CD4-positive, alpha-beta memory T cell (primary cell): ENCODE measurements around the gene TOGARAM2. TPM values are rescaled to one million over a fixed set of nuclear protein-coding genes. Genes with fewer than 3 reads are reported as not detected.
A peak's percentile ranks its signal among the peaks of the same experiment; 100 is the strongest.

ENCODE experiments used
- CTCF ChIA-PET: fragments of 350-600 bp; sonication (Branson Sonifier 250); formaldehyde crosslinking; loops from one replicate; lab custom pipeline; 2021; ENCODE audit warnings: inconsistent platforms; ENCODE audit not compliant: partially characterized antibody; lab: Charles Lee
- POLR2A ChIA-PET: fragments of 350-600 bp; sonication (Branson Sonifier 250); formaldehyde crosslinking; loops from one replicate; lab custom pipeline; 2021; ENCODE audit not compliant: partially characterized antibody; lab: Charles Lee
- DNase-seq, 5 donors: peaks; one replicate each; pipeline versions ENCODE4 v3.0.0 to v3.0.0-alpha.2; 2020 to 2022; ENCODE audit warnings: mixed read lengths in 1 of 5
- H3K27ac ChIP-seq: one replicate; pipeline ENCODE4 v1.7.0; 2013; ENCODE audit warnings: low read depth, low read length
- H3K27me3 ChIP-seq: 2 replicates; pipeline ENCODE4 v1.7.0; 2013; ENCODE audit warnings: mild to moderate bottlenecking, low read length, moderate library complexity; ENCODE audit not compliant: insufficient read depth
- H3K36me3 ChIP-seq: 2 replicates; pipeline ENCODE4 v1.7.0; 2013; ENCODE audit warnings: mild to moderate bottlenecking, low read length, moderate library complexity; ENCODE audit not compliant: insufficient read depth
- H3K4me1 ChIP-seq: 2 replicates; pipeline ENCODE4 v1.7.0; 2013; ENCODE audit warnings: mild to moderate bottlenecking, low read length, moderate library complexity; ENCODE audit not compliant: insufficient read depth
- H3K4me3 ChIP-seq, 2 donors: one replicate each; pipeline ENCODE4 v1.7.0; 2013; ENCODE audit warnings: low read length in 2 of 2, mild to moderate bottlenecking in 1 of 2
- H3K9me3 ChIP-seq, 2 donors: one replicate each; pipeline ENCODE4 v1.7.0; 2013; ENCODE audit warnings: low read length in 2 of 2, control low read depth in 1 of 2; ENCODE audit not compliant: control insufficient read depth in 1 of 2
- H3K27ac Mint-ChIP-seq, 7 donors: one replicate each; pipeline ENCODE4 v1.8.0; 2020 to 2021; ENCODE audit warnings: mixed read lengths in 7 of 7, mild to moderate bottlenecking in 6 of 7, inconsistent platforms in 3 of 7, moderate library complexity in 3 of 7
- H3K27me3 Mint-ChIP-seq, 2 donors: one replicate each; pipeline ENCODE4 v1.8.0; 2020 to 2021; ENCODE audit warnings: mixed read lengths in 2 of 2
- H3K36me3 Mint-ChIP-seq, 2 donors: one replicate each; pipeline ENCODE4 v1.8.0; 2020 to 2021; ENCODE audit warnings: mixed read lengths in 2 of 2, inconsistent platforms in 1 of 2, mild to moderate bottlenecking in 1 of 2
- H3K4me1 Mint-ChIP-seq, 4 donors: one replicate each; pipeline ENCODE4 v1.8.0; 2020 to 2021; ENCODE audit warnings: mixed read lengths in 4 of 4, mild to moderate bottlenecking in 1 of 4
- H3K4me3 Mint-ChIP-seq, 8 donors: one replicate each; pipeline ENCODE4 v1.8.0; 2020 to 2021; ENCODE audit warnings: mixed read lengths in 8 of 8, mild to moderate bottlenecking in 7 of 8, moderate library complexity in 6 of 8, inconsistent platforms in 3 of 8
- H3K9me3 Mint-ChIP-seq, 8 donors: one replicate each; pipeline ENCODE4 v1.8.0; 2020 to 2021; ENCODE audit warnings: mixed read lengths in 8 of 8, mild to moderate bottlenecking in 5 of 8, inconsistent platforms in 3 of 8, moderate library complexity in 1 of 8
- intact Hi-C: fragments of 100-400 bp; cut with micrococcal nuclease; formaldehyde crosslinking; loops from one replicate; pipeline ENCODE4 v1.15.1; 2023
- polyA plus RNA-seq, 2 donors: library from polyadenylated mRNA; unstranded; fragments of 300-500 nt; fragmentation: Illumina TruSeq; gene quantifications; one replicate each; pipeline ENCODE4 v1.2.3, GENCODE V29; 2021
- total RNA-seq, 2 experiments: library from RNA; stranded (reverse); gene quantifications; one replicate each; pipeline ENCODE4 v1.2.3, GENCODE V29; 2021

TOGARAM2 gene
- total and polyA plus RNA-seq, 4 experiments from 2014 or later = 0.46 to 2.7 (median 1.7) TPM

DNA sequence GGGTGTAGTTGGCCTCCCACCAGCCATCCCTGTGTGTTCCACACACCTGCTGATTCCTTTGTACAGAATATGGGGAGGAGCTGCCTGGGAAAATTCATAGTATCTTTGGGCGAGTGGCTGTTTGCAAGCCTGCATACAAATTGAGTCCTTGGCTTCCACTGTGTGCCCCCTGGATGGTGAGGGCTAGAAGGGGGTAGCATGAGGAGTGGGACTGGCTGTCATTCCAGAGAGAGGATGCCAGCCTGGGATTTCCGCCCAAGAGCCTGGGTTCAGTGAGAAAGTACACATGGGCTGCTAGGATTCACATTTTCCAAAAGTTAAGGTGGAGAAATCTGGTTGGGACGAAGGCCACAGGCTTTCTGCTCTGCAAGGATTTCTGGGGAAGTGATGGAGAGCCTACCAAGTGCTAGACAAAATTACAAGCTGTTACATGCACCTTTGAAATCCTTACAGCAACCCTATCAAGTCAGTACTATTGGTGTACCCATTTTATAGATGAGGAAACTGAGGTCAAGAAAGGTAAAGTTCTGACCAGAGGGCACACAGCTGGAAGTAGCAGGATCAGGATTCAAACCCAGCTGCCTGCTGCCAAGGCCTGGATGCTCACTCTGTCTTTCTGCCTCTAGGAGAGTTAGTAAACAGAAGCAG is 606 bp upstream of the TOGARAM2 start:
- Histone ChIP-seq H3K36me3 (no peaks in the 10 kb centered on the region), H3K4me3 (no peak overlapping the region), H3K27me3 (no peaks in the 10 kb centered on the region), H3K9me3 (no peaks in the 10 kb centered on the region), H3K27ac (no peak overlapping the region), H3K4me1 (no peaks in the 10 kb centered on the region)
- no peaks in the 10 kb centered on the region for H3K27me3 Mint-ChIP-seq
- ChIA-PET POLR2A (no interaction called here), CTCF (interaction anchor here (1.3 to 1.6 kb wide), 2 partner anchors 22 to 31 kb away, joined by 3 to 4 read pairs; no protein-coding TSS in a partner anchor)
- intact Hi-C loops = no loop called here
- no peak for DNase-seq
- H3K4me3 Mint-ChIP-seq = no peak overlapping the region
- H3K27ac Mint-ChIP-seq = no peak overlapping the region
- peaks cover 0 to 4% (median 0%) of the 10 kb centered on the region in 4 donors for H3K4me1 Mint-ChIP-seq
- H3K36me3 Mint-ChIP-seq = no peaks in the 10 kb centered on the region
- H3K9me3 Mint-ChIP-seq = peaks cover 0 to 1% (median 0%) of the 10 kb centered on the region in 8 donors

DNA sequence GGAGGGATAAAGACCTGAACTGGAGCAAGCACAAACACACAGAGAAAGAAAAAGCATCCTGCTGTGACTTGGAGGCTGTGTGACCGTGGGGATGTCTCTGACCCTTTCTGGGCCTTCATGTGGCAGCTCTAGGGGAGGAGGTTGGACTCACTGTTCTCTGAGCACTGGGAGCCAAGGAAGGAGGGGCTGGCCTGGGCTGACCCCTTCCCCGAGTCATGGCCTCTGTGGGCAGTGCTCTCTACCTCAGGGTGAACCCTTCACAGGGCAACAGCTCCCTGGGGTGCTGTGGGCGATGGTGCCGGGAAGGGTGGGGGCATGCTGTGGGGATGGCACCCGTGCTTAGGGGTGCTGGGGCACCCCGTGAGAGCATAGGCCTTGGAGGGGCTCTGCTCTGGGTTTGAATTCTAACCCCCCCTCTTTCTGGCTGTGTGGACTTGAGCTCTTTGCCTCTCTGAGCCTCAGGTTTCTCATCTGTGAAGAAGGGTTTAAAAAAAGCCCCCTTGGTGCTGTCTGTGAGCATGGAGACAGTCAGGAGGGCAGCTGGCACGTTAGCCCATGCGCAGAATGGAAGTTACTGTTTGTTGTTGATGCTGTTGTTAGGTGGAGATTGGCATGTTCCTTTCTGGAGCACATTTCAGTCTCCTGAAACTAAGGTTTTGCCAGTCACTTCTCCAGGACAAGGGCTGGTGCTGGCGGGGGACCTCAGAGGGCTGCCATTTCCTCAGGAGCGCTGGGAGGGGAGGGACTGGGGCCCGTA is 700 bp downstream of the TOGARAM2 start:
- Mint-ChIP-seq H3K4me3 (no peak overlapping the region), H3K4me1 (peaks cover 0 to 4% (median 0%) of the 10 kb centered on the region in 4 donors), H3K27ac (no peak overlapping the region), H3K9me3 (no peaks in the 10 kb centered on the region), H3K36me3 (no peaks in the 10 kb centered on the region), H3K27me3 (no peaks in the 10 kb centered on the region)
- no peaks in the 10 kb centered on the region for H3K4me1 ChIP-seq
- H3K27me3 ChIP-seq = no peaks in the 10 kb centered on the region
- no peak overlapping the region for H3K27ac ChIP-seq
- no peaks in the 10 kb centered on the region for H3K9me3 ChIP-seq
- CTCF ChIA-PET = interaction anchor here (1.1 to 1.6 kb wide), 2 partner anchors 20 to 29 kb away, joined by 4 read pairs; no protein-coding TSS in a partner anchor
- no peak for DNase-seq
- H3K4me3 ChIP-seq = no peak overlapping the region
- no peaks in the 10 kb centered on the region for H3K36me3 ChIP-seq
- POLR2A ChIA-PET = no interaction called here
- intact Hi-C loops = no loop called here

- Histone ChIP-seq H3K27ac (no peak overlapping the region), H3K27me3 (no peaks in the 10 kb centered on the region), H3K36me3 (no peaks in the 10 kb centered on the region), H3K4me3 (no peak overlapping the region), H3K9me3 (no peaks in the 10 kb centered on the region), H3K4me1 (no peaks in the 10 kb centered on the region)
- no peaks in the 10 kb centered on the region for H3K36me3 Mint-ChIP-seq
- POLR2A ChIA-PET = no interaction called here
- no peak overlapping the region for H3K27ac Mint-ChIP-seq
- peaks cover 0 to 4% (median 0%) of the 10 kb centered on the region in 4 donors for H3K4me1 Mint-ChIP-seq
- H3K4me3 Mint-ChIP-seq = no peak overlapping the region
- H3K27me3 Mint-ChIP-seq = no peaks in the 10 kb centered on the region
- CTCF ChIA-PET = interaction anchor here (1.1 kb wide), 1 partner anchor 19 kb away, joined by 4 read pairs; no protein-coding TSS in a partner anchor
- H3K9me3 Mint-ChIP-seq = no peaks in the 10 kb centered on the region
- intact Hi-C loops = no loop called here
- DNase-seq = no peak
Measured at GRCh38 chr2:28982381-28982950, 1.4 kb downstream of the TOGARAM2 start.

- H3K27me3 Mint-ChIP-seq = no peaks in the 10 kb centered on the region
- H3K36me3 ChIP-seq = no peaks in the 10 kb centered on the region
- DNase-seq = no peak
- peaks cover 0 to 4% (median 0%) of the 10 kb centered on the region in 4 donors for H3K4me1 Mint-ChIP-seq
- POLR2A ChIA-PET = no interaction called here
- no peak overlapping the region for H3K27ac ChIP-seq
- no peaks in the 10 kb centered on the region for H3K36me3 Mint-ChIP-seq
- H3K4me3 ChIP-seq = no peak overlapping the region
- no peaks in the 10 kb centered on the region for H3K27me3 ChIP-seq
- H3K4me3 Mint-ChIP-seq = no peak overlapping the region
- H3K9me3 ChIP-seq = no peaks in the 10 kb centered on the region
- CTCF ChIA-PET = interaction anchor here (0.8 to 1.1 kb wide), 3 partner anchors 26 to 41 kb away, joined by 3 read pairs; no protein-coding TSS in a partner anchor
- intact Hi-C loops = no loop called here
- no peaks in the 10 kb centered on the region for H3K9me3 Mint-ChIP-seq
- no peaks in the 10 kb centered on the region for H3K4me1 ChIP-seq
- peak overlapping the region in 1 of 7 donors; percentile 8 for H3K27ac Mint-ChIP-seq
Measured at GRCh38 chr2:28986429-28986828, 5.3 kb downstream of the TOGARAM2 start.

GRCh38 chr2:28989973-28990372 is 8.9 kb downstream of the TOGARAM2 start:
- H3K27me3 ChIP-seq = no peaks in the 10 kb centered on the region
- ChIA-PET CTCF (no interaction called here), POLR2A (no interaction called here)
- intact Hi-C loops = no loop called here
- H3K36me3 ChIP-seq = no peaks in the 10 kb centered on the region
- H3K27ac ChIP-seq = no peak overlapping the region
- no peak overlapping the region for H3K4me3 ChIP-seq
- Mint-ChIP-seq H3K36me3 (no peaks in the 10 kb centered on the region), H3K27me3 (no peaks in the 10 kb centered on the region), H3K9me3 (no peaks in the 10 kb centered on the region), H3K27ac (peak overlapping the region in 2 of 7 donors; percentile 36 to 51), H3K4me3 (no peak overlapping the region), H3K4me1 (no peaks in the 10 kb centered on the region)
- no peak for DNase-seq
- H3K4me1 ChIP-seq = no peaks in the 10 kb centered on the region
- H3K9me3 ChIP-seq = no peaks in the 10 kb centered on the region

DNA sequence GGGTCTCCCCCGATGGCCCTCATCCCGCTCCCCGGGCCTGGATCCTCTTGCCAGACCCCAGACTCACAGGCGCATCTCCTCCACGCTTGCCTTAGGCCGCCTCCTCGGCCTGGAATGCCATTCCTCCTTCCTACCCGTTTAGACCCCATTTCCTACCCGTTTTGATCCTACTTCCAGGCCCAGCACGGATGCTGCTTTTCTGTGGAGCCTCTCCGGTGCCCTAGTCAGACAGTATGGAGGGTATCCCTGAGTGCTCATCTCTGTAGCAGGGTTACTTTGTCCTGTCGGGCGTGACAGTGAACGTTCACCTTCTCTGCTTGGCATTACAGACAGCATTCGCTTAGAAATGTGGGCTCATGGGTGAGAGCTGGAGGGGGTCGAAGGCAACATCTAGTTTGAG is 9.3 kb downstream of the TOGARAM2 start:
- Mint-ChIP-seq H3K27ac (peak overlapping the region in 2 of 7 donors; percentile 16 to 51), H3K4me3 (no peak overlapping the region), H3K9me3 (no peaks in the 10 kb centered on the region), H3K4me1 (no peaks in the 10 kb centered on the region), H3K27me3 (no peaks in the 10 kb centered on the region), H3K36me3 (no peaks in the 10 kb centered on the region)
- intact Hi-C loops = no loop called here
- Histone ChIP-seq H3K27me3 (no peaks in the 10 kb centered on the region), H3K27ac (no peak overlapping the region), H3K9me3 (no peaks in the 10 kb centered on the region), H3K4me1 (no peaks in the 10 kb centered on the region), H3K4me3 (no peak overlapping the region), H3K36me3 (no peaks in the 10 kb centered on the region)
- no peak for DNase-seq
- ChIA-PET POLR2A (no interaction called here), CTCF (no interaction called here)

DNA sequence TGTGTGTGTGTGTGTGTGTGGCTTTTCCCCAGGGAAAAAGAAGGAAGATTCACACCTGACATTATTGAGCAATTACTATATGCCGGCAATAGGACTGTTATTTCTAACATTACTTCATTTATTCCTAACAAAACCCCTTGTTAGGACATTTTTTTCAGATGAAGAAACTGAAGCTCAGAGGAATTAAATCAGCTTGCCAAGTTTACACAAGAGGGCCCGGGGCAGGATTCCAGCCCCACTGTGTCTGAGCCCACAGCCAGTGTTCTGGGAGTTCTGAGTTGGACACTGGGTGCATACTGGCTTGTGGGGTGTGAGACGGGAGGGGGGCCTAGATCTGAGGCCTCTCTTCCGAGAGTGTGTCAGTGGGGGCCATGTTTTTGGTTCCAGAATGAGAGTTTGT is 9.9 kb downstream of the TOGARAM2 start:
- Histone ChIP-seq H3K27ac (no peak overlapping the region), H3K4me3 (no peak overlapping the region), H3K4me1 (no peaks in the 10 kb centered on the region), H3K9me3 (no peaks in the 10 kb centered on the region), H3K36me3 (no peaks in the 10 kb centered on the region), H3K27me3 (no peaks in the 10 kb centered on the region)
- Mint-ChIP-seq H3K36me3 (no peaks in the 10 kb centered on the region), H3K4me3 (no peak overlapping the region), H3K27me3 (no peaks in the 10 kb centered on the region), H3K4me1 (no peaks in the 10 kb centered on the region), H3K27ac (peak overlapping the region in 1 of 7 donors; percentile 16), H3K9me3 (no peaks in the 10 kb centered on the region)
- intact Hi-C loops = no loop called here
- DNase-seq = no peak
- ChIA-PET CTCF (interaction anchor here (0.7 kb wide), 1 partner anchor 13 kb away, joined by 3 read pairs; no protein-coding TSS in a partner anchor), POLR2A (no interaction called here)
